HG03575 (cell line): ENCODE results near the gene MAST4.

Experiments
- ATAC-seq: cut with Tn5 transposase; IDR thresholded peaks from one replicate; pipeline ENCODE4 v1.9.1; 2021; ENCODE audit not compliant: unreplicated experiment, insufficient number of reproducible peaks, low FRiP score; ENCODE audit errors: extremely low read depth

Gene MAST4

DNA sequence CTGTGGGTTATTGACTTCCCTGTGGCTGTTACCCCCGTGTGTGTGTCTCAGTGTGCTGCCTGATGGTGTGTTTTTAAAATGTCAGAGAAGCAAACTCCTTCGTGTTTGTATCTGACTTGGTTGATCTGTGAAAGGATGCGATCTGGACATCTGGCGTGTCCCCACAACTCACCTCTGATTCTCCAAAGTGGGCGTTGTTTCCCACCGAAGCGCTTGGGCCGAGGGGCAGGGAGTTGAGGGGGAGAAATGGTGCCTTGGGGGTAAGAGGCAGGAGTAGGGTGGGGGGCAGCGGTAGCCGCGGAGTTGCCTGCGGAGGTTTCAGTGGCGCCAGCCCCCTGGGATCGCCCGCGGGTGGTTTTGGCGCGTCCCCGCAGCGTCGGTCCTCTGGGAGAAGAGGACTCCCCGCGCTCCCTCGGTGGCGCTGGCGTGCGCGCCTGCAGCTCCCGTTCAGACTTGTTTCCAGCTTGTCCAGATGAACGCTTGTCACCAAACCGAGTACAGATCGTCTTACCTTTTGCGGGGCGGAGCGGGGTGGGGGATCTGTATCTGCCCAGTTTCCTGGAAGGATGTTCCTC, 1.1 kb downstream of the MAST4 start:
- no peak for ATAC-seq

DNA sequence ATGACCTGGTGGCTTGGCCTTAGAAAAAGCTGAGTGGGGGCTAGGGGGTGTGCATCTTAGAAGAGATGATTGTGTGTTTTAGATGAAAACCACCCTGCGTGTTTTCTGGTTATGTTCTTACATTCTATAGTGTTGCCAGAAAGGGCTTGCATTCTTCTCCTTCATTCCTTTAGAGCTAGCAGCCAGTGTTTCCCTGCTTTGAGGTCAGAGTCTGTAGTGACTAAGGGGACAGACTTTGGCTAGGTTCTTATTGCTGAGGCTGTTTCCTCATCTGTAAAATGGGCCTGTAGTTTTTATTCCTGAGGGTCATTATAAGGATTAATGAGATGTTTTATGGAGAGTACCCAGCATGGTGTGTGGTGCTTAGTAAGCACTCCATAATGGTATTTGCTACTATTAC, 6.4 kb downstream of the MAST4 start:
- ATAC-seq, result no peak

DNA sequence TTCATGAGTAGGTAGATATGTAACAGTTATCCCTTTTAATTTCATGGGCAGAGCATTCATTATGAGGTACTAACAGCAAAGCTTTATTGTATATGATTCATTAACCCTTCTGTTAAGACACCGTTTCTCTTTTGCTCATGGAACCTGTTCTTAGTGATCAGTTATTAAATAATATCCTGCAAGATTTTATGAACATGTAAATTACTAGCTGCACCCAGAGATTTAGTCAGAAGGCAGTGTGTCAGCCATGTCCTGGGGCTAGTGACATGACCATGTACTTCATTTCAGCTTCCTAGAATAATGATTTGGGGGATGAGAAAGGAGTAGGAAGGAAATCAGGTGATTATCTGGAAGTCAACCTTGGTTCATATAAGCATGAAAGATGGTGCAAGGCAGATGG, 7.0 kb downstream of the MAST4 start:
- ATAC-seq, result no peak

DNA sequence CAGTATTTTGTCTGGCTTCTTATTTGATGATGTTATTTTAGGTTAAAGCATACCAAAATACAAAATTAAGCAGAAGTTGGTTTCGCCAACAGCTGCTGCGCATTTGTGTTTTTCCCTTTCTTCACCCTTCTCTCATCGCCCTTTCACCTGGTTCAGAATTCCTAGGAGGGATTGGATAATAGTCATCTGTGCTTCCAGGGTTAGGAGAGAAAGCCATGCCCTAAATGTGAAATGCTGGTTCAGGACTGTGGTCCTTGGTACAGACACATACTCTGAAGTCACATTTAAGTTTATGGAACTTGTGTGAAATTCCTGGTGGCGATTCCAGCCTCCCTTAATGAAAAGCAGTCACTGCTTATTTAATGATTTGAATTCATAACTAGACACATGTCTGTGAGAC, 7.7 kb downstream of the MAST4 start:
- ATAC-seq, result no peak

DNA sequence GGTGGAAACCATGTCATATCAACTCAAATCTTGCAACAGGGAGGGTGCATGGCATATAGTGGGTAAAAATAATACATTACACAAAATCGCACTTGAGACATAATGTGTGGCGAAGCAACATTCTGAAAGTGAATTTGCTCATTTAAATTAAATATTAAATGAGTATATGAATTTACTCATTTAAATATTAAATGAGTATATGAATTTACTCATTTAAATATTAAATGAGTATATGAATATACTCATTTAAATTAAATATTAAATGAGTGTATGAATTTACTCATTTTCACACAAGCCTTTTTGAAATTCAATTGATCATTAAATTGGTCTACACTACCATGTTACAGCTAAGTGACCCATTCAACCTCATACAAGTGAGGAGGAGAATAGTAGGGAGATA, 10.5 kb downstream of the MAST4 start:
- no peak for ATAC-seq

DNA sequence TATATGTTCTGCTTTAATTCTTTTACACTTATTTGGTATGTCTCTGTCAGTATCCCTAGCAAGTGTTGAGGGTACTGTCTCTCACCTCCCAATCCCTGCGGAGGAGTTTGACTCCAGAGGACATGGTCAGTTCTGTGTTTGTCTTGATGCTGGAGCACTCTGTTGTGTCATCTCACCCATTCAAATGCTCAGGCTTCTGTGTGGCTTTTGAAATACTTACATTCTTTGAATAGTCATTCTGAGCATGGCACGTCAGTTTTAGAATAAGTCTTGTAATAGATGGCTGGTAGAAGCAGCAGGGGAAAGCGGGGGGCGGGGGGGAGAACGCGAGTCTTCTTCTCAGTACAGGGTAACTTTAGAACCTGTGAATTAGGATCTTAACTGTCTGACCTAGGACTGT, 12.3 kb downstream of the MAST4 start:
- ATAC-seq, result no peak

DNA sequence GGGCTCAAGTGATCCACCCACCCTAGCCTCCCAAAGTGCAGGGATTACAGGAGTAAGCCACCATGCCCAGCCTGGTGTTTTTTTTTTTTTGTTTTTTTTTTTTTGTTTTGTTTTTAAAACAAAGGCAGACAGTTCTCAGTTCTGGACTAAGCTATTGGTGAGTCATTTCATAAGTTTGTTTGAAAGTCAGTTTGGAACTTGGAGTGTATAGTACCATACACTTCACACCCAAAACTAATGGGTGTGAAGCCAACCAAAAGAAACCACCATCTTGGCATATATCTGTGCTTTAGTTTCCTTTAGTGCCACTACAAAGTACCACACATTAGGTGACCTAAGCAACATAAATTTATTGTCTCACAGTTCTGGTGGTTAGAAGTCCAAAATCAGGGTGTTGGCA, 13.4 kb downstream of the MAST4 start:
- ATAC-seq, result no peak

DNA sequence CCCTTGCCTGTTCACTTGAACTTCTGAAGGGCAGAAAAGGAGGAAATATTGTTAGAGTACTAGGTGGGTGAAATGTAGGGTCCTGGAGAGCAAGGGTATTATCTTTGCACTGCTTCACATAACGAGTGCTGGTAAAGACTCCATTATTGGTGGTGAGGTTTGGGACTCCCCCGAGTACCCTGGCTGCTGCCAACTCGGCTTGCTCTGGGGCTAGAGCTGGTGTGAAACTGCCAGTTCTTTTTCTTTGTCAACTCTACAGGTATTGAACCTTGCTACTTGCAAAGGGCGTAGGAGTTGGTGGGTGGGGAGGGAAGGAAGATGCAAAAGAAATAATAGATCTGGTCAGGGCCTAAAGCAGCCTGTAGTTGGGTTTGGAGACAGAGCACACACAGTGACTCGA, 16.0 kb downstream of the MAST4 start:
- no peak for ATAC-seq

DNA sequence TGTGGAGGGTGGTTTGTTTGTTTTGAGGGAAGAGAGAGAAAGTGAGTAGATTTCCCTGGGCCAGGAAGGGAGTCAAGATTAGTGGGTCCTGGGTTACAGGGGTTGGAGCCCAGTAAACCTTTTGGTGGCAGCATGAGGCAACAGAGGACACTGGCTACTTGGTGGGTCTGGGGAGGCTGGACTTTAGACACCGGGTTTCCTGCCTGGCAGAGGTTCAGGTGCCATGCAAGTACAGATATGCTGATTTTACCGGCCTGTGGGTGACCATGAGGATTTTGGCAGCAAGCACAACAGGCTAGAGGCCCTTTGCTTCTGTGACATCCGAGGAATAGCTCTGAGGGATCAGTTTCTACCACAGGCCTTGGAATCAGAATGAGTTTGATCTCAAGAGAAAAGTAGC, 18.9 kb downstream of the MAST4 start:
- no peak for ATAC-seq

DNA sequence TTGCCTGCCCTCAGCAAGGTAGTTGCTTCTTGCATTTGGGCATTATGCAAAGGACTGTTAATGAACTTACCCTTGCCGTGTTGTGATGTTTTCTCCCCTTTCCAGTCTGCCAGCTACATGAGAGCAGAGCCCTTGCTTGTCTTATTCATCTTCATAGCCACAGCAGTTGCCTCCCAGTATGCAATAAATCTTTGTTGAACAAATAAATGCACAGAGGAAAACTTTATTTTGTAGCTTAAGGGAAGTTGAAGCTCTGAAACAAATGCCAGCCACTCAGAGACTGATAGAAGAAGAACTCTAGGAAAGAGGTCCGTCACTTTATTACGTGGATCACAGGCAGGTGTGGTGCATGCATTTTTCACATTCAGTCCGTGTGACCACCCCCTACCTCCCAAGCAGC, 19.7 kb downstream of the MAST4 start:
- ATAC-seq, result no peak

DNA sequence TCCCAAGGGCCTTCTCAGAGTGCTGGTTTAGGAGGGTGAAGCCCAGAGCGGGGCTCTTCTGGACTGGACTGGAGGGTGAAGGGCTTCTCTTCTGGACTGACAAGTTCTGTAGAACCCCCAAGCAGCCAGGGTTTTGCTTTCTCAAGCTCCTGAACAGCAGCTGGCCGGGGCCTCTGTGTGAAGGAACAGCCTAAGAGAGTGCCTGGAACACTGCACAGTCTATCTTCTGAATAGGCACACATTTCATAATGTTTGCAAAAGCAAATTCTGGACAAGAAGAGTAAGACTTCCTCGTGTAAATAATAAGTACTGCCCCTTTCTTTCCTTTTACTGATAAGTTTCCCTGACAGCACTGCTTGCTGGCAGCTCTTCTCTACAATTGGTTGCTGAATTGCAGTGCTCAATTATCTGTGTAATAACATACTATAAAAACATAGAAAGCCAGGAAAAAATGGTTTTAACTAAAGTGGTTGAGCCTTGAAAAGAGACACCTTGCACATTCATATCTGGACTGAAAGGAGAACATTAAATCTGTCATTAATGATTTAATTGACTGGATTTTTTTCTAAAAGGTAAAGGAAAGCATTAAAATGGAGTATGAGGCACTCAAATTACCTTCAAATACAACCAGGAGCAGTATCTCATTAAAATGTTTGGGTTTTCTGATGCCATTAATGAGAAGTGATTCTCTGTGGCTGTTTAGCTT, 20.5 kb downstream of the MAST4 start:
- no peak for ATAC-seq

DNA sequence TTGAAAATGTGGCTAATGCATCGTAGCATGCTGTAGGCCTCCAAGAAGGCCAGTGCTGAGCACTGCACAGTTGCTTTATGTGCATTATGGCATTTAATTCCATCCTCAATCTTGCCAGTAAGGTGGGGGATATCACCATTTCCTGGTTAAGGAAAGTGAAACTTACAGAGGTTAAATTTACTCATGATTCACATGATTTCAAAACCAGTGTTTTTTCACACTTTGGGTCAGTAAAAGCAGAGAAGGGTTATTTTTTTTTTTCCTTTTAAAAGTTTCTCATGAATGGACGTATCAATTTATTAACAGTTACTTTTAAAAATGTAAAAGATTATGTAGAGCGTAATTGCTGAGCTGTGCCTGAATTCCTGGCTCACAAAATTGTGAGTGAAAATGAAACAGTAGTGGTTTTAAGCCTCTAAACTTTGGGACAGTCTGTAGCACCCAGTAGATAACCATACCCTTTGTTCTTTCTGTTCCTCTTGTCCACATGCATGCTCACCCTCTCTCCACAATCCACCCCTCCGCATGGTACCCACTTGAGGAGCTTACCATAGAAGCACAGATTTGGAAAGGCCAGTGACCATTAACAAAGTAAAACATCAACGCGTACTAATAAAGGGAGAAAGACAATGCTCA, 21.2 kb downstream of the MAST4 start:
- no peak for ATAC-seq

DNA sequence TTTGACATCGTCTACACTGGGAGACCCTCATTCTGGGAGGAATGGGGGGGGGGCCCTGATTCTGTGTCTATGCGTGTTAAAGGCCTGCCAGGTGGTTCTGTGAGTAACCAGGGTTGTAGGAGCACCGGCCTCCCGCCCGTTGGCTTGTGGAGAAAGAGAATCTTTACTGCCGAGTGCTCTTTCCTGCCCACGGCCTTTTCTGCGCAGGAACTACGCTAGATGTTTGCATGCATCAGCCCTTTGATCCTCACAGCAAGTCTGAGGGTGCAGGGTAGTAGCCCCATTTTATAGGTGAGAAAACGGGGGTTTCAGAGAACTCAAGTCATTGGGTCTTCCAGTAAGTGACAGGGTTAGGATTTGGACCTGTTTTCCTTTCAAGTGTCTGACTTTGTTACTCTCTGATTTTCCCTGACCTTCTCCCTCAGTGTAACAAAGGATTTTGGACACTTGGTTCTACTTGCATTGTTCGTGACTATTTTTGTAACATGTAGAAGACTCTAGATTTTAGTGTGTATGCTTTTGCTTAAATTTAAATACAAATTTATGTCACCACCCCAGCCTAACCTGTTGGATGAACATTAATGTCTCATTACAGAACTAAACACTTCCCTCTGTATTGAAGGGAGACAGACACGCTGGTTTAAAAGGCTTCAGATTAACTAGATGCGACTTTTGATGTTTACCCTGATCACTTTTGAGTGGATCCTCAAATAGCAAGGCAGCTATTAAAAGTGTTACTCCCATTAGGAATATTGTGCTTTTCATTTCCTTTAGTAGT, 22.0 kb downstream of the MAST4 start:
- ATAC-seq, result no peak

DNA sequence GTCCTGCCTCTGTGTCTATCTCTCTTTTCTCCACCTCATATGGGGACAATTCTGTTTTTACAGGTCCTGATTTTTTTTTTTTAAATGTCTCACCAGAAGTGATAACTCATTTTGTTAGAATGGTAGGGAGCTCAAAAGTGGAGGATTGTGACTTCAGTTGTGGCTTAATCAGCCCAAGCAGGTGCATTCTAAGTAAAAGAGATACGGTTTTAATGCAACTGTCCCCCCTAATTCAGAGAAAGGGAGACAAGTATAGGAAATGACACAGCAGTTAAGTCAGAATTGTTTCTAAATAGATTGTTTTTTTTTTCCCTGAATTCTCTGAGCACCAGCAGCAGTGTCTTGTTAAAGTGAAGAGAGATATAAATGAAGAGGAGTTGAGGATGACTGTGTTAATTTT, 24.5 kb downstream of the MAST4 start:
- ATAC-seq, result no peak

DNA sequence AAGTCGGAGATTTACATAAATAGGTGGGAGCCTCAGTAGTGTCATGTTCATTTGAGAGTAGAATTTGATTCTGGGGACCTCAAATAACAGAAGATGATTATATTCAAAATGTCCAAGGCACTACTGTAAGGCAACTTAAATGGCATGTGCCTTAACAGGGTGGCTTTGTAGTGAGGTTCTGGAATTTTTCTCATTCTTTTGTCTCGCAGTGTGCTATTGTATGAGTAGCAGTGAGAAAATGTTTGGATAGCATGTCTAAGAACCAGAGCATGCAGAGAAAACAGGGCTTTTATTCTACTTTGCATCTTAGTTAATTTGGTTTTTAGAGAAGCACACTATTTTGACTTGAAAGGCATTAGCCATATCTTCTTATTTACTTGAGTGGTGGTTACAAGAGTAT, 25.0 kb downstream of the MAST4 start:
- ATAC-seq, result no peak

DNA sequence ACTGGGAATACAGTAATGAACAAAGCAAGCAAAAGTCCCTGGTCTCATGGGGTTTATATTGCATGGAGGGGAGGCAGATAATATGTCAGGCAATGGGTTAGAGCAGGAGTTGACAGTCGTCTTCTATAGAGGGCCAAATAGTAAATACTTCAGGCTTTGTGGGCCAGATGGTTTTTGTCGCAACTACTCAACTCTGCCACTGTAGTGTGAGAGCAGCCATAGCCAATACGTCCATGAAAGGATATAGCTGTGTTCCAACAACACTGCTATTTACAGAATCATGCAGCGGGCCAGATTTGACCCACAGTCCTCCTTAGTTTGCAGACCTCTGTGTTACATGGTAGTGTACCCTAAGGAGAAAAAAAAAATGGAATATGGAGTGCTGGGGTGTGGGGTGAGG, 25.5 kb downstream of the MAST4 start:
- no peak for ATAC-seq

DNA sequence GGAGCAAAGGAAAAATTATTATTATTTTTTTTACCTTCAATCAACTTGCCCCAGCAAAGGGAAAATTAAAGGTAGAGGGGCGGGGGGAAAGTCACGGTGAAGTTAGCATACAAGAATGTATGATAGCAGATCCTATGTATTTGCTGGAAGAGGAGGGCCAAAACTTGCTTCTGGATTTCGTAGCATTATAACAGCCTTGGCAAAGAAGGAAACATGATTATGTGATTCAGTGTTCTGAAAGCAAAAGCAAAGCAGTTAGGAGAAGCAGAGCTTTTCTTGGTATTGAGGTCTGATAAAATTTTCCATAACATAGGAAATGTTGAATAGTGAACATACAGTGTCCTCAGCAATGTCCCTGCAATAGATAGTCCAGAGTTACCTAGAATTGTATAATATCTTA, 32.4 kb downstream of the MAST4 start:
- ATAC-seq, result no peak

DNA sequence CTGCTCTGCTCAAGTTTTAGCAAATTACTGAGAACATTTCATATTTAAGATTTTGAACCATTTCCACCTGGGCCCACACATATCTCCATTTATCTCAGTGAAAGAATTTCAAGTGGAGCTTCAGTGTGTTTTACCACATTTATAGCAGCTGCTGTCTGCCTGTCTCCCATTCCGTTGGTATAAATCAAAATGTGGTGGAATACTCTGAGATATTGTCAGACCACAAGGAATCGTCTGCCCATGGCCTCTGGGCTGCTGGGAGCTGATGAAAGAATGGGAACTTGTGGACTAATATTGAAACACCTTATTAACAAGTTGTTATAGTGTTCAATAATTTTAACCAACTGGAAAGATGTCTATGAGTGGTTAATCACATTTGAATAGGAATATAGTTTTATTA, 33.3 kb downstream of the MAST4 start:
- ATAC-seq, result no peak

DNA sequence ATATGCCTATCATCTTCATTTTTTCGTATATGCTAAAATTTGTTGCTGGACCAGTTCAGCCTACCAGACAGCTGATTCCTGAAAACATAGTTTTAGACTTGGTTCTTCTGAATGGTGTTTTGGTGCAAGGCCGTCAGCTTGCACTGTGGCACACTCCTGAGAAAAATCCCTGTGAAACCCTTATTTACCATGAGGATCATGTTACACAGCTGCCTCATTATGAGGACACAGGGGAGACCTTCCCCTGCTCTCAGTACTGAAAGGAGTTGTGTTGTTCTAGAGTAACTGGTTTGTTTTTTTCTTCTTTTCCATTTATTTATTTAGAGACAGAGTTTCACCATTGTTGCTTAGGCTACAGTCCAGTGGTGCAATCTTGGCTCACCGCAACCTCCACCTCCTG, 37.6 kb downstream of the MAST4 start:
- ATAC-seq, result no peak

DNA sequence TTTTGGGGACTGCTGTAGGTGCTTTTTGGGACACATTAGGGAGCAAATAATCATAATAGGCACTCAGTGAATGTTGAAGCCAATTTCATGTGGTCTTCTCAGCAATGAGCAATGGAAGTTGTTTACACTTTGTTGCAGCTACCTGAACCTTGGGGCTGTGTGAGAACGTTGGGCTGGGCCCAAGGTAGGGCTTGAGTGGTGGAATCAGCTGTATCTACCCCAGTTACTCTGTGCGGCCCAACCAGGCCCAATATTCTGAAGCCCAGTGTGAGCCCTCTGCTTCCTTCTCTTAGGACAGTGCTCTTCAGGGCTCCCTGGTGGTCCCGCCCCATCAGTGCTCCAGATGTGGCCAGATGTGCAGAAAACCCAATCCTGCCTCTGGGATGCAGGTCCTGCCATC, 38.4 kb downstream of the MAST4 start:
- no peak for ATAC-seq
